ENCODE measurements around the gene DGLUCY. TPM values are rescaled to one million over a fixed set of nuclear protein-coding genes. Genes with fewer than 3 reads are reported as not detected.
A peak's percentile ranks its signal among the peaks of the same experiment; 100 is the strongest.

Gene DGLUCY
- total and polyA plus RNA-seq, 10 donors = 24.1 to 134 (median 96.7) TPM

GRCh38 chr14:91169951-91170350 is 56.1 kb downstream of the DGLUCY start:
- no peak for TF ChIP-seq POLR2A (IDR thresholded peaks at IDR 0.05)
- WGBS, 5 donors = 88 to 97% (median 94%) methylated on average over 8 of the region's 8 CpGs
- Histone ChIP-seq H3K4me3 (no peak overlapping the region), H3K27me3 (replicated peaks in 1 of 7) (no peaks in the 10 kb centered on the region), H3K4me1 (peaks cover 0 to 12% (median 3%) of the 10 kb centered on the region in 6 donors), H3K27ac (peak overlapping the region in 1 of 8 donors; percentile 1), H3K9me3 (no peaks in the 10 kb centered on the region), H3K36me3 (peaks cover 0 to 100% (median 81%) of the 10 kb centered on the region in 6 donors)
- intact Hi-C loops (cut with DNase I; ENCODE audit: low total_unique reads) = loop anchor here (5.0 kb wide), 1 partner anchor 263 kb away; no protein-coding TSS in a partner anchor
- DNase-seq = no peak

GRCh38 chr14:91170504-91171121 is 56.7 kb downstream of the DGLUCY start:
- WGBS, 5 donors = 79 to 88% (median 83%) methylated on average over 7 to 9 of the region's 9 CpGs
- peaks cover 0 to 100% (median 81%) of the 10 kb centered on the region in 6 donors for H3K36me3 ChIP-seq
- no peaks in the 10 kb centered on the region for H3K9me3 ChIP-seq
- no peak for TF ChIP-seq CTCF (IDR thresholded peaks at IDR 0.05 in 8 of 11, conservative IDR thresholded peaks at IDR 0.05 in 3 of 11)
- no peak for TF ChIP-seq POLR2AphosphoS5 (IDR thresholded peaks at IDR 0.05)
- TF ChIP-seq POLR2A (IDR thresholded peaks at IDR 0.05) = no peak
- H3K27me3 ChIP-seq (replicated peaks in 1 of 7) = no peaks in the 10 kb centered on the region
- DNase-seq = no peak
- intact Hi-C loops (cut with DNase I; ENCODE audit: low total_unique reads) = loop anchor here (5.0 kb wide), 1 partner anchor 263 kb away; no protein-coding TSS in a partner anchor
- no peak overlapping the region for H3K4me3 ChIP-seq
- H3K4me1 ChIP-seq = peaks cover 0 to 12% (median 3%) of the 10 kb centered on the region in 6 donors
- H3K27ac ChIP-seq = peak overlapping the region in 3 of 8 donors; percentile 1 to 13 (median 1)

GRCh38 chr14:91171291-91171690 is 57.4 kb downstream of the DGLUCY start:
- Histone ChIP-seq H3K4me3 (no peak overlapping the region), H3K27ac (peak overlapping the region in 3 of 8 donors; percentile 1 to 17 (median 13)), H3K36me3 (peaks cover 0 to 100% (median 82%) of the 10 kb centered on the region in 6 donors), H3K9me3 (no peaks in the 10 kb centered on the region), H3K4me1 (peaks cover 0 to 12% (median 3%) of the 10 kb centered on the region in 6 donors), H3K27me3 (replicated peaks in 1 of 7) (no peaks in the 10 kb centered on the region)
- no peak for DNase-seq
- WGBS, 5 donors = 75 to 100% (median 93%) methylated on average over 3 to 5 of the region's 5 CpGs
- intact Hi-C loops (cut with DNase I; ENCODE audit: low total_unique reads) = loop anchor here (5.0 kb wide), 1 partner anchor 264 kb away; no protein-coding TSS in a partner anchor
- TF ChIP-seq CTCF (IDR thresholded peaks at IDR 0.05 in 8 of 11, conservative IDR thresholded peaks at IDR 0.05 in 3 of 11) = no peak
- no peak for TF ChIP-seq POLR2A (IDR thresholded peaks at IDR 0.05)
- no peak for TF ChIP-seq POLR2AphosphoS5 (IDR thresholded peaks at IDR 0.05)

- TF ChIP-seq POLR2AphosphoS5 (IDR thresholded peaks at IDR 0.05) (peak; percentile 17 to 39 (median 32)), POLR2A (IDR thresholded peaks at IDR 0.05) (no peak), CTCF (IDR thresholded peaks at IDR 0.05 in 8 of 11, conservative IDR thresholded peaks at IDR 0.05 in 3 of 11) (peak; percentile 82 to 95 (median 89))
- intact Hi-C loops (cut with DNase I; ENCODE audit: low total_unique reads) = loop anchor here (5.0 kb wide), 1 partner anchor 266 kb away; no protein-coding TSS in a partner anchor
- Histone ChIP-seq H3K27me3 (replicated peaks in 1 of 7) (no peaks in the 10 kb centered on the region), H3K4me1 (peaks cover 5 to 26% (median 14%) of the 10 kb centered on the region in 6 donors), H3K4me3 (no peak overlapping the region), H3K27ac (no peak overlapping the region), H3K36me3 (peaks cover 0 to 100% (median 70%) of the 10 kb centered on the region in 6 donors), H3K9me3 (no peaks in the 10 kb centered on the region)
- DNase-seq = peak; percentile 94
- WGBS, 5 donors = 54 to 68% (median 56%) methylated on average over 10 of the region's 10 CpGs
Measured at GRCh38 chr14:91173221-91173670, 59.4 kb downstream of the DGLUCY start.

All from spleen (tissue), 11 donors.